BE2C (cell line): ENCODE measurements around the gene TRPM8. TPM values are rescaled to one million over a fixed set of nuclear protein-coding genes. Genes with fewer than 3 reads are reported as not detected.
"Not testable (repeated sequence)": the region's sequence is repeated elsewhere in the genome, so short reads cannot be mapped to it uniquely, and the experiment has no call there.

Experiments used
- DNase-seq: peaks from one replicate; pipeline ENCODE4 v3.0.0-alpha.2; 2020
- H3K27me3 ChIP-seq: fragments of 250-450 bp; sonication (Bioruptor Pico); 2 replicates; pipeline ENCODE4 v1.5.1; 2020; ENCODE audit warnings: mild to moderate bottlenecking
- H3K36me3 ChIP-seq: fragments of 250-450 bp; sonication (Bioruptor Pico); 2 replicates; pipeline ENCODE4 v1.5.1; 2020; ENCODE audit warnings: mild to moderate bottlenecking
- H3K4me1 ChIP-seq: fragments of 250-450 bp; sonication (Bioruptor Pico); 2 replicates; pipeline ENCODE4 v1.5.1; 2020
- H3K4me3 ChIP-seq: 2 replicates; pipeline ENCODE4 v1.5.1; 2011; ENCODE audit warnings: low read depth, low read length
- H3K9me3 ChIP-seq: fragments of 250-450 bp; sonication (Bioruptor Pico); 2 replicates; pipeline ENCODE4 v1.5.1; 2020
- CTCF ChIP-seq: IDR thresholded peaks from 2 replicates; pipeline ENCODE4 v1.5.1; 2012; ENCODE audit warnings: mild to moderate bottlenecking, low read depth, low read length
- polyA plus RNA-seq: library from polyadenylated mRNA; unstranded; fragments of >200 nt; gene quantifications from one replicate; pipeline ENCODE4 v1.2.1, GENCODE V29; 2012; ENCODE audit warnings: low read depth, missing spikeins; ENCODE audit not compliant: insufficient read length, insufficient read depth

The TRPM8 gene
- 5.8 TPM for polyA plus RNA-seq

GRCh38 chr2:233917116-233917515 is at the start of gene TRPM8:
Gene TRPM8 (plus strand): TSS chr2:233917373. CDS start chr2:233926538, 9,165 bp downstream.
- no peaks in the 10 kb centered on the region for H3K36me3 ChIP-seq
- no peaks in the 10 kb centered on the region for H3K27me3 ChIP-seq
- H3K4me1 ChIP-seq, result no peaks in the 10 kb centered on the region
- H3K9me3 ChIP-seq, result no peaks in the 10 kb centered on the region
- no peak for TF ChIP-seq CTCF
- no peak within 1 kb of the TSS for H3K4me3 ChIP-seq
- no peak for DNase-seq

- Histone ChIP-seq H3K4me1 (no peaks in the 10 kb centered on the region), H3K9me3 (no peaks in the 10 kb centered on the region), H3K4me3 (peak within 1 kb of the TSS; percentile 69), H3K27me3 (no peaks in the 10 kb centered on the region), H3K36me3 (peaks cover 12% of the 10 kb centered on the region)
- peak; percentile 77 for DNase-seq
- TF ChIP-seq CTCF, result no peak
These were observed 49.1 kb upstream of the TRPM8 start, which contains the start of gene MSL3B for GRCh38 chr2:233867993-233868532. Gene MSL3B (minus strand): TSS chr2:233868386.

- H3K4me3 ChIP-seq, result no peak overlapping the region
- no peaks in the 10 kb centered on the region for H3K27me3 ChIP-seq
- H3K4me1 ChIP-seq, result no peaks in the 10 kb centered on the region
- TF ChIP-seq CTCF, result no peak
- peaks cover 6% of the 10 kb centered on the region for H3K36me3 ChIP-seq
- no peak for DNase-seq
- H3K9me3 ChIP-seq, result no peaks in the 10 kb centered on the region
These were observed 45.7 kb upstream of the TRPM8 start for GRCh38 chr2:233871432-233871831.

- not testable (repeated sequence) for H3K4me3 ChIP-seq, H3K4me1 ChIP-seq, DNase-seq, H3K36me3 ChIP-seq, H3K9me3 ChIP-seq, H3K27me3 ChIP-seq
These were observed 45.0 kb upstream of the TRPM8 start for GRCh38 chr2:233872125-233872524.

GRCh38 chr2:233882353-233882752 is 34.8 kb upstream of the TRPM8 start:
- Histone ChIP-seq H3K4me3 (no peak overlapping the region), H3K4me1 (no peaks in the 10 kb centered on the region), H3K36me3 (no peaks in the 10 kb centered on the region), H3K9me3 (no peaks in the 10 kb centered on the region), H3K27me3 (no peaks in the 10 kb centered on the region)
- TF ChIP-seq CTCF, result no peak
- no peak for DNase-seq

GRCh38 chr2:233892793-233893192 is 24.4 kb upstream of the TRPM8 start:
- H3K27me3 ChIP-seq, result no peaks in the 10 kb centered on the region
- TF ChIP-seq CTCF, result no peak
- no peaks in the 10 kb centered on the region for H3K9me3 ChIP-seq
- peaks cover 16% of the 10 kb centered on the region for H3K4me1 ChIP-seq
- no peaks in the 10 kb centered on the region for H3K36me3 ChIP-seq
- H3K4me3 ChIP-seq, result no peak overlapping the region
- peak; percentile 48 for DNase-seq

GRCh38 chr2:233896253-233896652 is 20.9 kb upstream of the TRPM8 start:
- H3K36me3 ChIP-seq, H3K4me3 ChIP-seq, H3K27me3 ChIP-seq, H3K9me3 ChIP-seq, DNase-seq: not testable (repeated sequence)
- peaks cover 16% of the 10 kb centered on the region for H3K4me1 ChIP-seq
